Right ventricle myocardium inferior (tissue), 1 donor: ENCODE measurements around the gene EFNA5. TPM values are rescaled to one million over a fixed set of nuclear protein-coding genes. Genes with fewer than 3 reads are reported as not detected.

Experiments
- ATAC-seq: fragments of 200-7000 bp; cut with Tn5 transposase; one replicate; pipeline ENCODE4 v1.9.1; 2020; ENCODE audit warnings: mild to moderate bottlenecking, moderate library complexity
- DNase-seq: peaks from one replicate; pipeline ENCODE4 v3.0.0; 2021; ENCODE audit errors: missing footprints
- intact Hi-C: fragments of 100-400 bp; cut with DNase I; formaldehyde crosslinking; loops from one replicate; pipeline ENCODE4 v1.11.0; 2022
- total RNA-seq: library from RNA; stranded (reverse); fragmentation: NEBNext Ultra II Directional; extraction: Animal tissue kit (Norgen Biotek cat#: 25700); gene quantifications from one replicate; pipeline ENCODE4 v1.2.1, GENCODE V29; 2021
- donor health status: DM: no; HTN: yes; CAD: no; lungs with severe emphysema.

EFNA5 gene
- total RNA-seq, 1 donor from 2014 or later = 28.5 TPM

DNA sequence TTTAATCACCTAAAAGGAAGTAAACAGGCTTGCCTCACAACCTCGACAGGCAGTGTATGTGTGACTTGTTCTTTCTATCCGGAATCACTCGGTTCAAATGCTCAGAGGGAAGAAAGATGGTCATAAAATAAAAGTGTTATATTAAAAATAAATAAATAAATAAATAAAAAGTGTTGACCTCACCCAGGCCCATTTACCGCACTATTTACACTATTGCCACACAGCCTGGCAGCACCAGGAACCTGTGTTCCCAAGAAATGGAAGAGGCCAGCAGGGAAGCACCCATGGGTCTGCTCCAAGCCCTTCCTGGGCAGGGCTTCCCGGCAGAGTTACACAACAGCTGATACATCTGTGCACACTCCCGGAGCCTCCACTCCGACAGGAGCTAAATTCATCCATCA lies 127.9 kb downstream of the EFNA5 start:
- peak; percentile 96 for ATAC-seq
- intact Hi-C loops = no loop called here
- DNase-seq = peak; percentile 84

DNA sequence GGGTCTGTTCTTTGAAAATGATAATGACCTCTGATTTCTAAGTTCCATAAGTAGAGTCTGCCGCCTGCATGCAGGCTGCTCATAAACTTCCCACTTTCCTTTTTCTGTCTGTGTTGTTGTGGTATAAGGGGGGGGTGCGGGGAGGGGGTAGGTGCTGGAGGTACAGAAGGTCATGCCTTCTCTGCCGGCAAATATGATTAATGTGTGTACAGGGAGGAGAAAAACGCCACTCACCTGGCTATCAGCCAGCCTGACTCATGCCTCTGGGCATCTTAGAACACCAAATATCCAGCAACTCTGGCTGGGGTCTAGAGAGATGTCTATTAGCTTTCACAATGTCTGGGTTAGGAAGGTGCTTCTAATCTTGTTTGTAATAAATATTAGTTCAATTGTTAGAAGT lies 128.3 kb downstream of the EFNA5 start:
- peak; percentile 72 for DNase-seq
- peak; percentile 70 for ATAC-seq
- intact Hi-C loops = no loop called here

DNA sequence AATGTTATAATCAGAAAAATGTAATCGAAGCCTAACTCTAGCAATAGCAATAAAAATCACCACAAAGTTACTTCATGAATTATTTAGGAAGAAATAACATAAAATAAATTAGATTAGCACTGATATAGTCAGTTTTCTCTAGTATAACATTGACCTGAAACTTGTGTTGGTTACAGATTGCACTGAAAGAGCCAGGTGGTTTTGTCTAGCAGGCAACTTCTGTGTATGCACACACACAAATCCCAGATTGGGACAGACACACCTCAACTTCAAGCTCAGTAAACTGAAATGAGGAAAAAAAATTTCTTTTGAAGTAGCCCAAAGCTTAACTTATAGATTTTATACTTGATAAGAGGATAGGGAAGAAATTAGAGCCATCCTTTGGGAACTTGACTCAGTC lies 129.3 kb downstream of the EFNA5 start:
- intact Hi-C loops = no loop called here
- ATAC-seq = no peak
- no peak for DNase-seq

DNA sequence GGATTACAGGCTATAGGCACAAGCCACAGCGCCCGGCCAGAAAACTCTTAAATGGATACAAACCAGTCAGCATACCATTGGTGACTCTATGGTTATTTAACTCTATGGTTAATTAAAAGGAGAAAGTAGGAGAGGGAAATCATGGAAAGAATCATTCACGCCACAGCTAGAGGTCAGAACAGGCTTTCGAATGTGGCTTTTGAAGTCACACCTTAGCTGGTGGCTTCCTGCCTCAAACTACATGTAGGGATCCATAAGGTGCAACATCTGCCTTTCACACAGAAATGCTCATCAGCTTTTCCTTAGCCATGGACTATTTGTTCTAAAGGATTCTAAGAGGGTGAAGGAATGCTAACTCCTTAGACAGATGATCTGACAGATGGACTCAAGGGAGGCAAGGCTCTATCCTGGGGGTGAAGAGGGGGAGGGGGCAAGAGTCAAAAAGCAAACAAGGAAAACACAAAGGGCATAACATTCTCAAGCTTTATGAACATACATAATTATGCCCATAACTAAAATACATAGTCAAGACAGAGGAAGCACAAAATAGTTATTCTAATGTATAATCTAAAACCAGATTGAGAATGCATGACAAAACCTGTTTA lies 130.9 kb downstream of the EFNA5 start:
- ATAC-seq (no peak), DNase-seq (no peak)
- intact Hi-C loops = no loop called here

DNA sequence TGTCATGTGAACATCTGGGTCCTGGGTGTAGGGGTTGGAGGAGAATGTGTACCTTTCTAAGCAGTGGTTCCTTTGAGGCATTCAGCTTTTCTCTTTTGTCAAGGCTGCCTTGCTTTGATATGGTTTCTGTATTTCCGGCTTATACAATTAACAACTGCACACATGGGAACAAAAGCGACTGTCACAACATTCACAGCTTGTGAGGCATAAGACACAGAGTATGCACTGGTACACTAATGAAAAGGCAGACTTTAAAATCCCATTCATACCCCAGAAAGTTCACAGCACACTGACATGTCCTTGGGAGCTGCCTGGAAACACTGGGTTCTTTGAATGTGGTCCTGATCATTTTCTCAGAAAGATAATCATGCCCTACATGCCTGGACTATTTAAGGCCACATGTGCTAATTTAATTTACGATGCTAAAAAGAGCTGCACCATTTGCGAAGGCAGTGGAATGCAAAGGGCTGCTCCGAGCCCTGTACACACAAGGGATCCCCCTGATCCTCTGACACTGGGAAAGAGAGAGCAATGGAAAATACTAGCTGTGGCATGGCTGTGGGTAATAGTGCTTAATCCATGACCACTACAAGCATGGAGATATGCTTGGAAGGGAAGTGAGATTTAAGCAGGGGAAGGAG lies 131.8 kb downstream of the EFNA5 start:
- intact Hi-C loops = no loop called here

DNA sequence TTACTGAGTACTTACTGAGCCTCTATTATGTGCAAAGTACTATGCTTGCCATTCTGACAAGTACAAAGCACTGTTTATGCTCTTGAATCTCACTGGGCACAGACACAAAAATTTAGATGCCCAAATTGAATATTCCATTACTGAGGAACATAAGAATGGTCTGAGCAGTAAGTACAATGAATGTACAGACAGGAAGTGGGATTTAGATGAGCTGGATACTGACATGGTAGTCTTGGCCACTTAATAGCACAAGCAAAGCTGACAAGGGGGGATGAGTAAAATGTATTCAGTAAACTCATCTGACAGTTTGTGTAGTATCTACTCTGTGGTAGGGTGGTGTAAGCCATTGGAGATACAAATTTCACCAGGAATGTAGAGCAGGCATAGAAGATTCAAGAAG lies 132.4 kb downstream of the EFNA5 start:
- ATAC-seq = no peak
- DNase-seq = no peak
- intact Hi-C loops = no loop called here

More for the DNA sequence above, 131.8 kb downstream of the EFNA5 start:
- DNase-seq (no peak), ATAC-seq (no peak)

DNA sequence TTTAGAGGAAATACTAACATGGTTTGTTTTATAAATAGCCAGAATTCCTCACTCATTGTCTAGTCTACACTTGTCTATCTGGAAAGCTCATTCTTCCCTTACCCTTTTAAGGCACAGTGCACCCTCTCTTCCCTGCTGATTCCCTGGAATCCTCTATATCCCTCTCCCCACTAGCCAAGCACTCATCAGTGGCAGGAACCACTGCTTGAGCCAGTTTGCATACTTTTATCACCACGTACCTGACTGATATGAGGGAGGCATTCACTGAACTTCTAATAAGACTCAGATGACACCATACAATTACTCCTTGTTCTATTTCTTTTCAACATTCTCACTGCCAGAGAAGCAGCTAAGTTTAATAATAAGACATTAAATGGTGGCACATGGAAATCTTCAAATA lies 134.9 kb downstream of the EFNA5 start:
- intact Hi-C loops = no loop called here
- no peak for ATAC-seq

DNA sequence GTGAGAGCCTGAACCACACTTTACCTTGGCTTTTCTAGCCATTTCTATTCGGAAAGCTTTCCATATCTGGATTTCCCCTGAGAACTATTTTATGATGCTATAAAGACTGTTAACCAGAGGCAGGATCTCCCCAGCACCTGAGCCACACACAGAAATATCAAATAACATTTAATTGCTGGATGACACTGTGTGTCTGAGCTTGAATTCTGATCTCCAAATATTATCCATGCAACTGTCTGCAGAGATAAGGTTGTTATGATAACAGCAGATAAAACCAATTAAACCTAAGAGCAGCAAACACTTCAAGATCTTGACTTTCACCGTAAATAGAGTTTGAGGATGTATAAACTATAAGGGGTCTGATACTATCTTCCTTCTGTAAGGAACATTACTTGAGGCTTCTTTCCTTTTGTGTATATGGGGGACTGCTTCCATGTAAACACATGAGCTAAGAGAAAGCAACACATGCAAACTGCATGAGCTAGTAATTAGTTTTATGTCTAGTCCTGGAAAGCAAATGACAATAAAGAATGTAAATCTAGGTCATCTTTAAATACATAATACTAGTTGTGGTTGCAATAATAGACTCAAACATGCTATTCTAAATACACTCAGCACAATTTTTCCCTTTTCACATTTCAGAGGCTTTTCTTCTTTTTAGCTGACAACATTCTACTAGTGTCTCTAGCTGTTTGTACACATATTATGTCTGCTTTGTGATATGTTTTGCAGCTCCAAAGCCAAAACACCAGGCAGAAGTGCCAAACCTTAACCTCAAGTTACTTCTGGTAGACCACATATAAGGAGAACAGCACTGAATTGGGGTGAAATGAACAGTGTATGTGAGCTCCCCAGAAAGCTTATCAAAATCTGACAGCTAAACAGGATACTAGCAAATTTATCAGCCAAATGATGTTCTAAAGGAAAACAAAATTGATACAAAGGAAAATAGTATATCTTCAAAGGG lies 136.5 kb downstream of the EFNA5 start:
- intact Hi-C loops = no loop called here
- DNase-seq (no peak), ATAC-seq (no peak)

More for the DNA sequence above, 134.9 kb downstream of the EFNA5 start:
- DNase-seq = no peak

DNA sequence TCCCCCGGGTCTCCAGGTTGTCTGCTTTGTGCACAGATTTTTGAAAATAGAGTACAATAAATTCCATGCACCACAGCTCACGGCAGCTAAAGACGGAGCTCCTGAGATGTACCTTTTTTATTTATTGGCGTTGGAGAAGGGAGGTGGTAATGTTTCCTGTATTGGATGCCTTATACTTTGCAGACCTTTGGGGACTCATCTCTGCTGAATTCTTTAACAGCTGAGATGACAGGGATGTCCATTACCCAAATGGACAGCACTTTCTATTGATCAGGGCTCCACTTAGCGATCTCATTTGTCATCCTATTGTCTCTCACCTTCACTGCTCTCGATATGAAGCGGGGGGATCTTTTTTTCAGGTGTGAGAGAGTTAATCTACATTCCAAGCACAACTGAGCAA lies 137.8 kb downstream of the EFNA5 start:
- DNase-seq (no peak), ATAC-seq (no peak)
- intact Hi-C loops = no loop called here

DNA sequence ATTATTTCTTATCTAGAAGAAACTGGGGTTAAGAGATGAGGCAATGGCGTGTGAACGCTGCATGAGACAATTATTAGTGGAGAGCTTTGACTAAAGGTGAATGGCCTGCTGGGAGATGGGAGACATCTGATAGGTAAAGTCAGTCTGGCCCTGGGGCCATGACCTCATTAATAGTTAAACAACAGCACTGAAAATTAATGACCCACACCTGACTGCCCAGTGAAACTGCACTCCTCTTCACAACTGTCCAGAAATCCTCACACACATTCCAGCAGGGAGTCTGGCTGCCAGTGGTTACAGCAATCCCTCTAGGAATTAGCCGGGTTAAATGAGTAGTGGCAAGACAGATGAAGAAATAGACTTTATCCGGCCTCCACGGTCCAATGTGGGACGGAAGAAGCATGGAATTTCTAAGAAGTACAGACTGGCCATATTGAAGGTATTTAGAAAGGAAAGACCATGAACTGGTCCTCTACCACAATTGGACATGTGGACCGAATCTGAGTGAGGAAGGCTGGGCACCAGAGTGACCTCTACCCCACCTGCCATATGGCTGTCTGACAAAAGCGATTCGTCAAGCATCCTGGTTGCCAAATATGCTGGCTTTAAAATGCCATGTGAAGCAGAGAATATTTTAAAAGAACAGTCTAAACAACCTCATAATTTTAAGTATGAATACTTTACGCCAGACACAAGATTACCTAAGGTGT lies 138.4 kb downstream of the EFNA5 start:
- intact Hi-C loops = no loop called here
- peak; percentile 37 for ATAC-seq
- no peak for DNase-seq

DNA sequence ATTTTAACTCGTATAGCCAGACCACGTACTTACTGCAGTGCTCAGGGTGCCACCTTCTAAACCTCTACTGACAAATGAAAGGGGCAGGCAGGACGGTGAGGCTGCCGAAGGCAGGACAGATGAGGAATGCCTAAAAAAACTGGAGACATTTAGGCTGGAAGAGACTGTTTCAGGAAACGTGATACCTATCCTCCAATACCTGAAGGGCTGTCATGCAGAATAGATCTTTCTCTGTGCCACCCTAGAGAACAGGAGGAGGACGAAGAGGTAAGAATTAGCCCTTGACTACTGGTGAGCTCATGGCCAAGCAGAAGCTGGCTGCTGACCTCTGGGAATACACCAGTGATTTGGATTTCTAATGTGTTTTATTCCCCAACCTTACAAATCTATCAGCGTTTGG lies 139.4 kb downstream of the EFNA5 start:
- intact Hi-C loops = no loop called here
- DNase-seq (no peak), ATAC-seq (no peak)

DNA sequence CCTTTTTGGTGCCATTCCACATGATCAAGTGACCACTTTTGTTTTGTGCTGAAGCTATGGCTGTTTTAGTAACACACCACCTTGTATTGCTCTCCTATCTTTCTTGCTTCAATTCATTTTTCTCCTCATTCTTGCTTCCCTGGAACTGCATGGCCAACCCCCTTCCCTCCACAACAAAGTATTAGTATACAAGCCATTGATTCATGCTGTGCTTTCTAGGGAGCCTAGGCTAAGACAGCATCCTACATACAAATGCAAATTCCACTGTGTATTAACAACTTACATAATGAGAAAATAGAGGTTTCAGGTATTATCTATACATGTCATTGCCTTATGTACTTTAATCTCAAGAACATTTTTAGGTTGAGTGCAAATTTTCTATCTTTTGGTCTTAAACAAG lies 141.1 kb downstream of the EFNA5 start:
- intact Hi-C loops = no loop called here
- ATAC-seq = no peak

DNA sequence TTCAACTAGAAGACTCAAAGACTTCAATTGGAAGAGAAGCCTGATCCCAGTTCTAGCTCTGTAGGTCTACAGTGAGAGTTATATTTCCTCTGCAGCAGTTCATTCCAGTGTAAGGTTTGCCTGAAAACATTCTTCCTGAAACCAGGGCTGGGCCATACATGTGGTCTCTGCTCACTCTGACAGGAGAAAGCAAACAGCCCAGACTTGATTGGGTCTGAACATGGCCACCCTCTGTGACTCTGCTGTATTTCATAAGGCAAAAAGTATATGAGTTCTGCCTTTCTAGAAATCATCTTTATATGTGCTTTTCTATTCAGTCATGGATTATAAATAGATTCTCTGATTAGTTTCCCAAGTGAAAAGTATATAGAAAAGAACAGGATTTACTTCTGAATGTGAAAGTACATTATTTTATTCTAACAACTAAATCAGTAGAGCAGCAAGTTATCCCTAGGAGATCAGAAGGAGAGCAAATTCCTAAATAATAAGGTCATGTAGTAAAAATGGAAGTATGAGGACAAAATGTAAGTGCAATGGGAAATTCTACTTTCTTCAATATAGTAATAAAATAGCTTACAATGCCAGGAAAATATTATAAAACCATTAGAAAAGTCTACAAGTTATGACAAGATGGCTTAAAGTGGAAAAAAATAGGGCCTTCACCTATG lies 144.3 kb downstream of the EFNA5 start:
- intact Hi-C loops = no loop called here
- no peak for ATAC-seq
- no peak for DNase-seq

More for the DNA sequence above, 141.1 kb downstream of the EFNA5 start:
- DNase-seq = no peak

DNA sequence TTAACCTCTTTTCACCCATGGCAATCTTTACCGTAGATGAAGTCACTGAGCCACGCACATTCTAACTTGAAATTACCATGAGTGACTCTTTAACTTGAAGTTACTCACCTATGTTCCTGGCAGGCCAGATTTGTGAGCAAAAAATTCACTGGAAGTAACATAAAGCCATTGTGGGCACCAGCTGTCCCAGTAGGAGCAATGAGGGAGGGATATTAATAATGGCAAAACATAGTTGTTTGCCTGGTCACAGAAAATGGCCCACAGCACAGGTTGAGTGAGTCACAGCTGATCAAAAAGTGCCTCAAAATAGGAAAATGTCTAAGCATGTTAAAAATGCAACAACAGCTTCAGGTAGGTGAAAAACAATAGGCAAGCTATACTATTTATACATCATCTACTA lies 146.6 kb downstream of the EFNA5 start:
- ATAC-seq (no peak), DNase-seq (no peak)
- intact Hi-C loops = no loop called here

DNA sequence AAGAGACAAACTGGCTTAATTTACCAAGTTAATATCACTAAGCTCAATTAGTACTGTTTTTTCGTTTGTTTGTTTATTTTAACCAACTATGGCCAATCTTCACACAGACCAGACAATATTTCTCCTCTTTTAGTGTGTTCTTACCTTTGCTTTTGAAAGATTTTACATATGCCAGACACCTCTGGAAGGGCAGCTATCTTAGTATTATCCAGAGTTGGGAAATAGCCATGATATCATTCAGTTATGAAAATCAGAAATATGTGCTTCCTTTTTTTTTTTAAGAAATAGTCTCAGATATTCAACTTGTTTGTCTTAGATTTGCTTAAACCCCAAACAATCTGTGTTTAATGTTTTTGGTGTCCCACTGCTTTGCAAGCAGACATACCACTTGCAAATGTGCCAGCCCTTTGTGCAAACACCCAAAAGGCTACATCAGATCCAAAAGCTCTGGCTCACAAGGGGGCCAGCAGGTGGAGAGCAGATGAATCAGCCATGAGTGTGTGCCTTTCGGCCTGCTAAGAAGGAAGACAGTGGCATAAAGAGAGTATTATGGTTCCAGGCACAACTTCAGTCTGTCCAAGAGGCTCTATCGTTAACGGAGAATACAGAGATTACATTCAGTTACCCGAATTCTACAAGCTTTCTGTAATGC lies 147.6 kb downstream of the EFNA5 start:
- no peak for ATAC-seq

DNA sequence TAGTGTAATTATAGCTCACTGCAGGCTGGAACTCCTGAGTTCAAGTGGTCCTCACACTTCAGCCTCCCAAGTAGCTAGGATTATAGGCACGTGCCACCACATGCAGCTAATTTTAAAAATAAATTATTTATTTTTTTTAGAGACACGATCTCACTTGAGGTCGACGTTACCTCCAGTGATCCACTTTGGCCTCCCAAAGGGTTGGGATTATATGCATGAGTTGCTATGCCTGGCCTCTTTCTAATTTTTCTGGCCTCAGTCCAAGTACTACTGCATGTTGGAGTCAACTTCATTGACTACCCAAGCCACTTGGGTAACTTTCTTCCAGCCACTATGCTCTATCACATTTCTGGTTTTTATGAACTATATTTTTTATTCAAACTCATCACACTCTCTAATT lies 148.3 kb downstream of the EFNA5 start:
- DNase-seq (no peak), ATAC-seq (no peak)
- intact Hi-C loops = no loop called here

More for the DNA sequence above, 147.6 kb downstream of the EFNA5 start:
- no peak for DNase-seq
- intact Hi-C loops = no loop called here

DNA sequence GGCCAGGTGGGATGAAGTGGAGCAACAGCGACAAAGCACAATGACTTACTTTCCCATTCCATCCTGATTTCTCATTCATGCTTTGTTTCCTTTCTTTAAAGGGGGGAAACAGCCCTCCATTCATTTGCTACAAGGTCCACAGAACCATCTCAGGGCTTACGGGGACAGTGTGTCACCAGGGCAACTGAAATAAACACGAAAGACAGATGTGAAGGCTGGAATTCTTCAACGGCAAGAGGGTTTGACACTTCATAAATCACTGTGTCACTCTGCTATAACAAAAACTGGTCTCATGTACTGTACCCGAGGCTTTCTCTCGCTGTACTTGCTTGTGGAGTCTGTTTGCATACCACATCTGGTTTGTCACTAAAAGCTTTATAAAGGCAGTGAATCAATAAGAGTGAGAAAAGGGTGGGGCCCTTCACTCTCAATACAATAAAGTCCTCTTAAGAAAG lies 150.8 kb downstream of the EFNA5 start:
- DNase-seq (no peak), ATAC-seq (no peak)
- intact Hi-C loops = no loop called here

DNA sequence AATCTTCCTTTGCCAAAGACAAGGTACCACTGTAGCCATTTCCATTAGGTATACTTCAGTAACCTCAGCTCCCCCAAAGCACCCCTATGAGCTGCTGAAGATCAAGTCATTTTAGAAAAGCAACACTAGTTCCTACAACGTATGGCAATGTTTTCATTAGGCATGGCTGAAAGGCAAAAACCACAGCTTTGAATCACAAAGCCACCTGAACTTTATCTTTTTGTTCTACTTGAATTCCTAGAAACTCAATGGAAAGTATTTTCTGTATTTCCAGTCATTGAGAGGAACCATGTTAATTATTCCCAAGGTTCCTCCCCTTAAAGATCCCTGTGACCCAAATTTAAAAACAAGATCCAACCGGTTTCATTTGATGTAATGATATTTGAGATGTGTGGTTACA lies 152.1 kb downstream of the EFNA5 start:
- intact Hi-C loops = no loop called here
- DNase-seq (no peak), ATAC-seq (no peak)
